ENCODE data around the gene PDGFD.

DNA sequence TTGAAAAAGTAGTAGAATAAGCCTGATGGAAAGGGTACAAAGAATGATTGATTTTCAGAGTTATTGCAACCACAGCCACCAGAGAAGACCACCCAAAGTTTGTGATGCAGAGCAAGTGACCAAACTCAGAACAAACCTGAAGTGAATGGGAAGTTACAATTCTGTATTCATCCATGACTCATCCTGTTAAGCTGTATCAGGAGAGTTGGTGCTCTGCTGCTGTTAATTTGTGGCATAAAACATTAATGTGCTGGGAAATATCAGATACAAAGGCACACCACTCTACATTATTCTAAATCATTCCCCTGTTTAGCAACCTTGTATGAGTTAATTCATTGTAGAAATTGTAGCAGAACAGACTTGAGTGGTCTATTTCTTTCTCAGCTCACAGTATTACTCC is 19.6 kb upstream of the PDGFD start:
- no peak for TF ChIP-seq EZH2 (IDR thresholded peaks at IDR 0.05; ENCODE audit: borderline replicate concordance, insufficient read depth, low read depth, low read length, poor library complexity, severe bottlenecking)
- TF ChIP-seq, protein P1, sequence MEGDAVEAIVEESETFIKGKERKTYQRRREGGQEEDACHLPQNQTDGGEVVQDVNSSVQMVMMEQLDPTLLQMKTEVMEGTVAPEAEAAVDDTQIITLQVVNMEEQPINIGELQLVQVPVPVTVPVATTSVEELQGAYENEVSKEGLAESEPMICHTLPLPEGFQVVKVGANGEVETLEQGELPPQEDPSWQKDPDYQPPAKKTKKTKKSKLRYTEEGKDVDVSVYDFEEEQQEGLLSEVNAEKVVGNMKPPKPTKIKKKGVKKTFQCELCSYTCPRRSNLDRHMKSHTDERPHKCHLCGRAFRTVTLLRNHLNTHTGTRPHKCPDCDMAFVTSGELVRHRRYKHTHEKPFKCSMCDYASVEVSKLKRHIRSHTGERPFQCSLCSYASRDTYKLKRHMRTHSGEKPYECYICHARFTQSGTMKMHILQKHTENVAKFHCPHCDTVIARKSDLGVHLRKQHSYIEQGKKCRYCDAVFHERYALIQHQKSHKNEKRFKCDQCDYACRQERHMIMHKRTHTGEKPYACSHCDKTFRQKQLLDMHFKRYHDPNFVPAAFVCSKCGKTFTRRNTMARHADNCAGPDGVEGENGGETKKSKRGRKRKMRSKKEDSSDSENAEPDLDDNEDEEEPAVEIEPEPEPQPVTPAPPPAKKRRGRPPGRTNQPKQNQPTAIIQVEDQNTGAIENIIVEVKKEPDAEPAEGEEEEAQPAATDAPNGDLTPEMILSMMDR (IDR thresholded peaks at IDR 0.05): no peak

Measured in B cell (primary cell).